ENCODE results near the gene ABCA4.
"Not testable (repeated sequence)": the region's sequence is repeated elsewhere in the genome, so short reads cannot be mapped to it uniquely, and the experiment has no call there.

ABCA4 gene

DNA sequence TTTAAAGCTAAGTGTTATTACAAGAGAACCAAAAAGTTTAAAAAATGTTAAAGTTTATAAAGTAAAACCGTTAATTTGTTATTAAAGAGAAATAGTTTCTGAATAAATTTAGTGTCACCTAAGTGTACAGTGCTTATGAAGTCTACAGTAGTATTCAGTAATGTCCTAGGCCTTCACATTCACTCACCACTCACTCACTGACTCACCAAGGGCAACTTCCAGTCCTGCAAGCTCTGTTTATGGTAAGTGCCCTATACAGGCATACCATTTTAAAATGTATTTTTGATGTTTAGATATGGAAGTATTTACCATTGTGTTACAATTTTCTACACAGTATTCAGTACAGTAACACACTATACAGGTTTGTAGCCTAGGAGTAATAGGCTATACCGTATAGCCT, 151.6 kb downstream of the ABCA4 start:
- no peak for DNase-seq

DNA sequence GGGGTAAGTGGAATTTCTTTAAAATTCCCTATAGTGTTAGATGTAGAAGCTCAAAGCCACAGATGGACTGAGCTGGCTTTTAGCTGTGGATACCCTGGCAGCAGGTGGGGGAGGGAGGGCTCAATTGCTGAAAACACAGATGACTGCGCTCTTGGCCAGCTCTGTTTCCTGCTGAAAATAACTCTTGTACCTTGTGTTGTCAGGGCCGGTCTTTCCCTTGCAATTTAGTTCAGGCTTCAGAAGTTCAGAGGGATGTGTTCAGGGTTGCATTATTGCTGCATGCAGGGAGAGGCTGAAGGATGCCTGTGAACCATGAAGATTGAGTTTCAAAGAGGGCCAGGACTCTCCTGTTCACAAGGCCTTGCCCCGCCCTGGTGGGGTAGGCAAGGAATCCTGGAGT, 153.6 kb downstream of the ABCA4 start:
- no peak for DNase-seq

DNA sequence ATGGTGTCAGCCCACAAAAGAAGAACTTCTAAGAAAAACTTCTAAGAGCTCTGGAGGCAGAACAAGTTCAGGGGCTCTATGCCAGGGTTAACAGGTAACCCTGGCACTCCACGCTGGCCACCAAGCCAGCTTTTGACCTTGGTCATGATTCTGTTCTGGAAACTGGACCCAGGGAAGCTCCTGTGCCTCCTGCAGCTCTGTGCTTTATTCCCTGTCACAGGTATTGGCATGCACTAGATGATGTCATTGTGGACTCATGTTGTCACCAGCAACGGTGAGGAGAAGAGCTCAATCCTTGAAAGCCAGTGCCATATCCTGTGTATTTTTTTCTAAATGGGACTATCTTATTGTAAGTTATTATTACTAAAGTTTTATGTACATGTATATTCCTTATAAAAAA, 155.1 kb downstream of the ABCA4 start:
- DNase-seq: no peak

- no peak for DNase-seq
Measured at GRCh38 chr1:93965256-93965655, 155.7 kb downstream of the ABCA4 start.

DNA sequence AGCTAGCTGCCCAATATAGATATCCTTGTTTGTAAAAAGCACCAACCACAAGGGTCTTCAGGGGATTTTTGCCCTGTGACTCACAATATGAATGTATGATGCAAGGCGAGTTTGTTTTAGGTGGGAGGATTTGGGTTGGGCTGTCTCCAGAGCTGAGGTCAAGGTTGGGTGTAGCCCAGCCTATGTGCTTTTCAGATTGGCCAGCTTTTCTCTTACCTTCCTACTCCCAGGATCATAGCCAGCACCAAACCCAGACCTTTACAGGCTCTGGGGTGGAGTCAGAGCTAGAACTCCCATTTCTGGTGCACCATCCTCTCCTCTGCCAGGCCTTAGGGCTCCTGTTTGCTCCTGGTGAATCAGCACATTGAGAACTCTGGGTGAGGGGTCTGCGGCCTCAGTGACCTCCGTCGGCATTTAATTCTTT, 156.2 kb downstream of the ABCA4 start:
- no peak for DNase-seq

DNA sequence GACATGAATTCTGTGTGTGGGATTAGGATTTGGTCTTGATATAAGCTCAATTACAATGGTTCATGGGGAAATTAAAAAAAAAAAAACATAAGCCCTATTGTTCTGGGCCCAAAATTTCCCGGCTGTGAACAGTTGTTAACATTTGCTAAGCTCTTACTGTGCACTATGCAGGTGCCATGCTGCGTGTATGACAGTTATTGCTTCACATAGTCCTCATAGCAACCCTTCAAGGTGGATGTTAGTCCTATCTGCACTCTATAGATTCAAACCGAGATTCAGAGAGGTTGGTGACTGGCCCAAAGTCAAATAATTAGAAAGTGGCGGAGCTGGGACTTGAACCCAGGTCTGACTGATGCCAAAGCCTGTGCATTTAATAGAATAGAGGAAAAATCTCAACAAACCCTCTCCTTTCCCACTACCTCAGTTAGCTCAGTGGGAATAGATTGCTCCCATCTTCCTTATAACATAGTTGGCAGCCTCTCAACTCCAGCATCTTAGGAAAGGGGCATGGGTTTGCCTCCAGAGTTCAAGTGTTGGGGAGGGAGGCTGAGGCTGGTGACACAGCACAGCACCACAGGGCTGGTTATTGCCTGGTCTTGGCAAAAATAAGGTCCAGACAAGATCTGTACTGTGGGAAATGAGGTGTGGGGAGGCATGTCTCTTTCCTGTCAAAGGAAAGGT, 156.7 kb downstream of the ABCA4 start:
- no peak for DNase-seq

DNA sequence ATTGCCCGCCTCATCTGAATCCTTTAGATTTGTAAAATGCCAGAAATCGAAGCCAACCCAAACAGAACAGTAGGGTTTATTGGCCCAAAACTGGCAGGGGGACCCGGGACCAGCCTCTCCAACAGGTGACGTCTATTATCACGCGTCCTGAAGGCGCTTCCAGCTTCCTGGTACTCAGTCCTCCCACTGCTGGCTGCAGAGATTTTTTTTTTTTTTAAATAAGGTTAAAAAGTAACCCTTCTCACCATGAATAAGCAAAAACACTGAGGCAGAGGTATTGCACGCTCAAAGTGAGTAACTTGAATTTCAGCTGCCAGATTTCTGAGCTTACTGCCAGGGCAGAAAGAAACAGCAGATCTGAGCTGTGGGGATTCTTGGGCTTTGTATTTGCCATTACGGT, 157.4 kb downstream of the ABCA4 start:
- DNase-seq: no peak

- DNase-seq: no peak
Measured at GRCh38 chr1:93961906-93962305, 159.0 kb downstream of the ABCA4 start.

DNA sequence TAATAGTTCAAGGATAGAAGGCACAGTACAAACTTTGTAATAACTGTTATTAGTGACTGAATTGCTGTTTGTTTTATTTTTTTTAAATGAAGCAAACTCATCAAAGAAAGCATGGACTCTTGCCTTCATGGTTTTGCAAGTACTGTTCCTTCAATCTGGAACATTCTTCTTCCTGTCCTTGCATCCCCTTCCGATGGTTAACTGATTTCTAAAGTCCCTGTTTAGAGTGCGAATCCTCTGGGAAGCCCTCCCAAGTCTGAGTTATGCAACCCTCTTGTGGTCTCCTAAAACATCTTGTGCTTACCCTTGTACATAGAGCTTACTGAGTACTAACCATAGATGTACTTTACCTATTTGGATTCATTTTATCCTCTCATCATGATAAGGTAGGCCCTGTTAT, 159.5 kb downstream of the ABCA4 start:
- DNase-seq: no peak

- no peak for DNase-seq
Measured at GRCh38 chr1:93960641-93961147, 160.3 kb downstream of the ABCA4 start.

- no peak for DNase-seq
Measured at GRCh38 chr1:93959413-93959812, 161.5 kb downstream of the ABCA4 start.

DNA sequence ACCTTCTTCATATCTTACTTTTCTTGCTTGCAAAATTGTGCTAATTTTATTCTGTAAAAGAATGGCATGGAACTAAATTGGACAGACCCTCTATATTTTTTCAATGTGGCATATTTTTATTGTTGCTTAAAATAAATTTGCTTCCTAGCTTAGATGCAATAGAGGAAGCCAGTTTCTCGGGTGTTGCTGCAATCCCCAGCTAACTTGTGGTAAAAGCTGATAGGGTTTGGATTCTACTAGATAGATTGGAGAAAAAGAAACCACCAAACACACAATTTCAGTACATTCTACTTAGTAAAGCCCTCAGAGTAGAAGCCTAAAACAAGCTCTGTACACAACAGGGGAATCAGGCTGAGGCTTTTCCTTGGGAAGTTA, 162.2 kb downstream of the ABCA4 start:
- no peak for DNase-seq

DNA sequence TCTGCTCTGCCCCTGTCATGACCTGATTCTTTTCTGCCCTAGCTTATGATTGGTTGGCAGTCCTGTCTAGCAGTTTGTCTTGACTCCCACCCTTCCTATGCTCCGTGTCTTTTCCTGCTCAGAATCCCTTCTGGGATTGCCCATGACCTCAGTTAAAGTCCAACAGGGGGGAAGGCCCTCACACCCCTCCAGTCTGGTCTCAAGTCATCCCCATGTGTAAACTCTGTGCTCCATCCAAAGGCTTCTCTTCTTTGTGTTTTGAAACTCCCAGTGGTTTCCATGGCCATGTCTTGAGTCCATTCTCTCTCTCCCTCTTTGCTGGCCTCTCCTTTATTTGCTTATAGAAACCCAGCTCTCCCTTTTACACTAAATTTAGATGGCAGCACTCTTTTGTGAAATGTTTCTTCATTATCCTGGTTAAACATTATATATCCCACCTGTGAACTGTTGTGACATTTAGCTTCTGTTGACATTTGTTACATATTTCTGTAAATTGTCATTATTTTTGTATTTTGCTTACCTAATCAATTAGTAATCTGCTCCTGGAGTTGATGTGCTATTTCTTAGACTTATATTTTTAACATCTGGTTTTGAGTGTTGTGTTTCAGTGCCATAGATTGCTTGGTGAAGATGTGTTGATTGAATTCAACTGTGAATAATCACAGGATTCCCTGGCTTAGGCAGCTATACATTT, 162.8 kb downstream of the ABCA4 start:
- no peak for DNase-seq

DNA sequence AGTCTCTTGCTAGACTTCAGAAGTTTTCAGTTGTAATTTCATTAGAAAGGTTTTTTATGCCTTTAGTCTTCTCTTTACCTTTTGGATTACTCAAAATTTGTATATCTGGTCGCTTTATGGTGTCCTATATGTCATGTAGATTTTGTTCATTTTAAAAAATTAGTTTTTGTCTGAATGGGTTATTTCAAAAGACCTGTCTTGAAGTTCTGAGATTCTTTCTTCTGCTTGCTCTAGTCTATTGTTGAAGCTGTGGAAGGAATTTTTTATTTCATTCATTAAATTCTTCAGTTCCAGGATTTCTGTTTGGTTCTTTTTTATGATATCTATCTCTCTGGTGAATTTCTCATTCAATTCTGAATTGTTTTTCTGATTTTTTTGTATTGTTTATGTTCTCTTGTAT, 165.2 kb downstream of the ABCA4 start:
- no peak for DNase-seq

DNA sequence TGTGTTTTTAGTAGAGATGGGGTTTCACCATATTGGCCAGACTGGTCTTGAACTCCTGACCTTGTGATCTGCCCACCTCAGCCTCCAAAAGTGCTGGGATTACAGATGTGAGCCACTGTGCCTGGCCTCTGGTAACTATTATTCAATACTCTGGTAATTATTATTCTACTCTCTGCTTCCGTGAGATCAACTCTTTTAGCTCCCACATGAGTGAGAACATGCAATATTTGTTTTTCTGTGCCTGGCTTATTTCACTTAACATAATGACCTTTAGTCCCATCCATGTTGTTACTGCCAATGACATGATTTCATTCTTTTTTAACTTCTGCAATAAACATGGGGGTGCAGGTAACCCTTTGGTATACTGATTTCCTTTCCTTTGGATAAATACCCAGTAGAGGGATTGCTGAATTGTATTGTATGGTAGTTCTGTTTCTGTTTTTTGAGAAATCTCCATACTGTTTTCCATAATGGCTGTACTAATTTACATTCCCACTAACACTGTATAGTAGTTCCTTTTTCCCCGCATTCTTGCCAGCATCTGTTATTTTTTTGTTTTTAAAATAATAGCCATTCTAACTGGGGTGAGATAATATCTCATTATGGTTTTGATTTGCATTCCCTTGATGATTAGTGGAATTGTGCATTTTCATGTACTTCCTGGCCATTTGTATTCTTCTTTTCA, 173.8 kb downstream of the ABCA4 start:
- not testable (repeated sequence) for DNase-seq

All from CD4-positive, alpha-beta T cell treated with Interleukin-4 for 1 hour (primary cell).